NCI-H82 treated with DMSO at 0.1 percent for 48 hours (cell line): ENCODE data around the gene CACNA1B.
"Not testable (repeated sequence)": the region's sequence is repeated elsewhere in the genome, so short reads cannot be mapped to it uniquely, and the experiment has no call there.

Experiments
- DNase-seq: peaks from one replicate; lab custom pipeline; 2025; ENCODE audit not compliant: unreplicated experiment; lab: John Stamatoyannopoulos, UW

CACNA1B gene

GRCh38 chr9:138010861-138011260, 133.3 kb downstream of the CACNA1B start:
- DNase-seq = no peak

- no peak for DNase-seq
Observed at GRCh38 chr9:138011951-138012500, 134.4 kb downstream of the CACNA1B start.

GRCh38 chr9:138013273-138013672, 135.7 kb downstream of the CACNA1B start:
- DNase-seq = no peak

GRCh38 chr9:138013836-138014562, 136.4 kb downstream of the CACNA1B start:
- no peak for DNase-seq

GRCh38 chr9:138014563-138014945, 137.0 kb downstream of the CACNA1B start:
- DNase-seq = no peak

- DNase-seq = no peak
Observed at GRCh38 chr9:138015021-138015829, 137.6 kb downstream of the CACNA1B start.

- DNase-seq = no peak
Observed at GRCh38 chr9:138016406-138017187, 139.0 kb downstream of the CACNA1B start.

- no peak for DNase-seq
Observed at GRCh38 chr9:138017200-138017599, 139.6 kb downstream of the CACNA1B start.

- DNase-seq = not testable (repeated sequence)
Observed at GRCh38 chr9:138019514-138019913, 141.9 kb downstream of the CACNA1B start.

GRCh38 chr9:138020120-138020794, 142.7 kb downstream of the CACNA1B start:
- DNase-seq = no peak

GRCh38 chr9:138020795-138021182, 143.2 kb downstream of the CACNA1B start:
- DNase-seq = no peak

- DNase-seq = no peak
Observed at GRCh38 chr9:138021251-138022056, 143.9 kb downstream of the CACNA1B start.

GRCh38 chr9:138022121-138022741, 144.6 kb downstream of the CACNA1B start:
- DNase-seq = no peak

- no peak for DNase-seq
Observed at GRCh38 chr9:138022756-138023393, 145.3 kb downstream of the CACNA1B start.

GRCh38 chr9:138023394-138024124, 146.0 kb downstream of the CACNA1B start:
- no peak for DNase-seq

GRCh38 chr9:138024131-138024530, 146.5 kb downstream of the CACNA1B start:
- DNase-seq = no peak

- DNase-seq = no peak
Observed at GRCh38 chr9:138024831-138025291, 147.3 kb downstream of the CACNA1B start.

- DNase-seq = no peak
Observed at GRCh38 chr9:138025417-138025816, 147.8 kb downstream of the CACNA1B start.
